HG03139 (cell line): ENCODE measurements around the gene METTL4.

Experiments used
- ATAC-seq: cut with Tn5 transposase; IDR thresholded peaks from one replicate; pipeline ENCODE4 v1.9.1; 2021; ENCODE audit not compliant: unreplicated experiment

The METTL4 gene, protein sequence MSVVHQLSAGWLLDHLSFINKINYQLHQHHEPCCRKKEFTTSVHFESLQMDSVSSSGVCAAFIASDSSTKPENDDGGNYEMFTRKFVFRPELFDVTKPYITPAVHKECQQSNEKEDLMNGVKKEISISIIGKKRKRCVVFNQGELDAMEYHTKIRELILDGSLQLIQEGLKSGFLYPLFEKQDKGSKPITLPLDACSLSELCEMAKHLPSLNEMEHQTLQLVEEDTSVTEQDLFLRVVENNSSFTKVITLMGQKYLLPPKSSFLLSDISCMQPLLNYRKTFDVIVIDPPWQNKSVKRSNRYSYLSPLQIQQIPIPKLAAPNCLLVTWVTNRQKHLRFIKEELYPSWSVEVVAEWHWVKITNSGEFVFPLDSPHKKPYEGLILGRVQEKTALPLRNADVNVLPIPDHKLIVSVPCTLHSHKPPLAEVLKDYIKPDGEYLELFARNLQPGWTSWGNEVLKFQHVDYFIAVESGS

DNA sequence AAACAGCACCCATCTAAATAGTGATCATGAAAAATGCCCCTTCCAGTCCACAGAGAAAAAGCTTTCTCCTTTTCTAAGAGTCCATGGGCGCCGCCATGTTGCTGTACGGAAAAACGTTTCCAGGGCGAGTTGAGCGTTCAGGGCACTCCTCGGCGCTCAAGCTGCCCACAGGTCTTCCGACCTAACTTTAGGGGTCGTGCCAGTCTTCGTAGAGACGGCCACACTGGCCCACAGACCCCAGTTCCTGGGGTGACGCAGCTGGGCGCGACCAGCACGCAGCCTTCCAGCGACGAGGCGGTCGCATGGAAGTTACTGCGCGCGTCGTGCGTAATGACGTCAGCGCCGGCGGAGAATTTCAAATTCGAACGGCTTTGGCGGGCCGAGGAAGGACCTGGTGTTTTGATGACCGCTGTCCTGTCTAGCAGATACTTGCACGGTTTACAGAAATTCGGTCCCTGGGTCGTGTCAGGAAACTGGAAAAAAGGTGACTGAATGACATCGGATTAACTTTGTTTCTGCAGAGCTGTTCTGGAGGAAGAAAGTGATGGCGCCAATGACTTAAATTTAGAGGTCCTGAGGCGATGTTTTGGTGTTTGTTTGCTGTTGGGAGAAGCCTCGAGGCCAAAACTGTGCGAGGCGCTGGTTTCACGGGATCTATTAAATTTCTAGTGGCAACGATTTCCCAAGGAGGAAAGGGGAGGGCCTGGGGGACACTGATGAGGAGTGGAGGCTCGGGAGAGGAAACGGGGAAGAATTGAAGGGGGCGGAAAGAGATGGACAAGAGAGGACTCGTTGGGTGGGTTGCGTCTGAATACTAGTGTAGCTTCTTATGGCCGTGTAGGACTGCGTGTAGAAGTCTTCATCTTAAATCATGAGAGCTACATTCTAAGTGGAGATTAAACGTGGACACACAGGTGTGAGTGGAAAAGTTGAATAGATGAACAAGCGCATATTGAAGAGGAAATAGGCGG, at the start of gene METTL4, which contains the start of gene NDC80:
Gene METTL4, minus strand, starts transcription at position 306 of the 971 bp plus-strand sequence. CDS start 4,289 bp downstream, outside the sequence.
Gene NDC80, plus strand, starts transcription at position 358 of the 971 bp plus-strand sequence. CDS start 1,429 bp downstream, outside the sequence.
- ATAC-seq: peak; percentile 75

DNA sequence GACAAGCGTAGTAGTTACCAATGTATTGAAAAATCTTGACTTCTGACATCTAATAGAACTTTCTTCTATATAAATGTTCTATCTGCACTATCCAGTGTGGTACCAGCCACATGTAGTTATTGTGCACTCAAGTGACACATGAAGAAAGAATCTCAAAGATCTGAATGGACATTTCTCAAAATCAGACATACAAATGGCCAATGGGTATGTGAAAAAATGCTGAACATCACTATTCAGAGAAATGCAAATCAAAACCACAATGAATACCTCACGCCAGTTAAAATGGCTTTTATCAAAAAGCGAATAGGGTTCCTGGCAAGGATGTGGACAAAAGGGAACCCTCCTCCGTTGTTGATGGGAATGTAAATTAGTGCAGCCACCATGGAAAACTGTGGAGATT, 46.7 kb upstream of the METTL4 start:
- ATAC-seq: no peak

- no peak for ATAC-seq
These were observed 46.2 kb upstream of the METTL4 start for GRCh38 chr18:2617401-2617998.

DNA sequence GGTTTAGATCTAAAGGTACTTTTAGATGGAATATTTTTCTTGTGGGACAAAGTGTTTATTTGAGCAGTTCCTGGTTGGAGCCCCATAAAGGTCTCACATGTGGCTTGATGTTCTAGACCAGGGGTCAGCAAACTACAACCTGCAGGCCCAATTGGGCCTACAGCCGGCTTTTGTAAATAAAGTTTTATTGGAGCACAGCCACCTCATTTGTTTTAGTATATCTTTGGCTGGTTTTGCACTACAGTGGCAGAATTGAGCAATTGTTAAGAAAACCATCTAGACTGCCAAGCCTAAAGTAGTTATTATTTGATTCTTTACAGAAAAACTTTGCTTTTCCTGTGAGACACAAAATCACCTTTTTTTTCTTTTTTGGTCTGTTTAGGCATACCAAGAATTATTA, 41.7 kb upstream of the METTL4 start:
- ATAC-seq: no peak

GRCh38 chr18:2610549-2610948, 39.2 kb upstream of the METTL4 start:
- ATAC-seq: no peak

DNA sequence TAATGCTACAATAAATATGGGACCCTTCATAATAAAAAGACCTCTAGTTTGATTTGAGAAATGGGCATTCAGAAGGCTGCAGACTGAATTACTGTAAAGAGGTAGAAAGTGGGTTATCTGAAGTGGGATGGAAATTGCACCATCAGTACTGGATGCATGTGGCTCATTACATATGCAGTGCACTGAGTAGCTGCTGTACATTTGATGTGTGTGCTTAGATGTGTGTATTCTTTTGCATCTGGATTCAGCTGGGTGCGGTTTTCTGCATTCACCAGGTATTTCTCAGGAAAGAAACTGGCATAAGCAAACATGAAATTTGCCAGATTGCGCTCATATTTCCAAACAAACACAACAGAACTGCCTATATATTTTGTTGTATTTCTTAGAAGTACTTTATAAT, 38.3 kb upstream of the METTL4 start:
- ATAC-seq: no peak

DNA sequence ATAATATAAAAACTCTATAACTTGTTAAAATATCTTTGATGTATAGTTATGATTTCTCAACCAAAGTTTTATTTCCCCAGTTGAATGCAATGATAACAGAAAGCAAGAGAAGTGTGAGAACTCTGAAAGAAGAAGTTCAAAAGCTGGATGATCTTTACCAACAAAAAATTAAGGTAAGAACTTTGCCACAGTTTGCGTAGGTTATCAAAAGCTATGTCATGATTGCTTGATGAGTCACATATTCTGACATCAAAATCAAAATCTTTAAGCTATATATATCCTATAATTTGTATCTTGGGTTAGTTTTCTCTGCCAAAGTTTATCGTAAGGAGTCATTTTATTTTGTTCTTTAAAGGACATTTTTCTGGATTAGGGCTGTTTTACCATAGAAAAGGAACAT, 35.0 kb upstream of the METTL4 start:
- no peak for ATAC-seq

DNA sequence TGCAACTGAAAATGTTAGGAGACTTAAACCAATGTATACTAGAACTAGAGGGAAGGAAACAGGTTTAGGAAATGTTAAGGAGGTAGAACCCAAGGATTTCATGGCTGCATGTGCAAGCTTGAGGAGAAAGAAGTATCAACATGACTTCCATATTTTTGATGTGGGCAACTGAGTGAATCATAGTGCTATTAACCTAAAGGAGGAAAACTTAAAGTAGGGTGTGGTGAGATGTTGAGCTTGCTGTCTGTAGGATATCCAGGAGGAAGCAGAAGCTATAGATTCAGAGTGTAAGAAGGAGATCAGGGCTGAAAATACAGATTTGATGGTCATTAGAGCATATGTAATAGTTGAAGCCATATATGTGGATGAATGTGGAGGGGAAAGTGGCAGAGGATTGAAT, 31.5 kb upstream of the METTL4 start:
- no peak for ATAC-seq

DNA sequence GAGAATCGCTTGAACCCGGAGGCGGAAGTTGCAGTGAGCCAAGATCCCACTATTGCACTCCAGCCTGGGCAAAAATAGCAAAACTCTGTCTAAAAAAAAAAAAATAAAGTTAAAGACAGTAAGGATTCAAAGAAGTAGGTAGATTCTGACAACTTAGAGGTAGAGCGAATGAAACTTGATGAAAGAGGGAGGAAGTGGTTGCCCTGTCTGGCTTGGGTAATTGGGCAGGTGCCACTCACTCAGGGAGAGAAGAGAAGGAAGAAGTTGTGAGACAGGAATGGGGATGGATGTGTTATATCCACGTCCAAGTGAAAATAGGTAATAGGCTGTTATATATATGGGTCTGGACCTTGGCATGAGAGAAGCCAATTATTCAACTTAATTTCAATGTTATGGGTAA, 26.3 kb upstream of the METTL4 start:
- ATAC-seq: no peak

GRCh38 chr18:2590303-2590702, 19.0 kb upstream of the METTL4 start:
- ATAC-seq: no peak

DNA sequence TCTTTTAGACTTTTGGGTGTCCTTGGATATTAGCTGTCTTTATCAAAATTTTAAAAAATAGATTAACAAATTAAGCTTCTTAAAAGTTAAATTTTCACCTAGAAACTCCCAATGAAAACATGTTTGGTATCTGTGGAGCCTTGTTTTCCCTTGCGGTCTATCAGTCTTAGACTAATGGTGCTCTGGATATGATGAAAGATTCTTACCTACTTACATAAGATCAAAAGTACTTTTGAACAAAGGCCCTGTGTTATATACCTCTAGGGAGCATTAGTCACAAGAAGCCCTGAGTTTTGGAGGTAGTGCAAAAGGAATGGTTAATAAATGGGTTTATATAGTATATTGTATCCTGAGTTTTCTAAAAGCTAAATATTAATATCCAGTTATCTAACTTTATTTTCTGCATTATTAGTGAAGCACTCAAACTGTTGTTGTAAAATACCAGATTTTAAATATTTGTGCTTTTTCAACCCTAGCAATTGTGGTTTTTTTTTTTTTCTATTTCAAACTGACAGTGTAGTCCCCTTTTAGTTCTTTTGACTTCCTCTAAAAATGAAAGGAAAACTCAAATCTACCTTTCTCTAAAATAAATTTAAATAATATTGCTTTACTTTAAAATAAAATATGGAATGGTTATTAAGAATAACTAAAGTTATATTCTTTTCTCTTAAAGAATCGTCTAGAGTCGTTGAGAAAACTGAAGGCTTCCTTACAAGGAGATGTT, 18.2 kb upstream of the METTL4 start:
- ATAC-seq: no peak

DNA sequence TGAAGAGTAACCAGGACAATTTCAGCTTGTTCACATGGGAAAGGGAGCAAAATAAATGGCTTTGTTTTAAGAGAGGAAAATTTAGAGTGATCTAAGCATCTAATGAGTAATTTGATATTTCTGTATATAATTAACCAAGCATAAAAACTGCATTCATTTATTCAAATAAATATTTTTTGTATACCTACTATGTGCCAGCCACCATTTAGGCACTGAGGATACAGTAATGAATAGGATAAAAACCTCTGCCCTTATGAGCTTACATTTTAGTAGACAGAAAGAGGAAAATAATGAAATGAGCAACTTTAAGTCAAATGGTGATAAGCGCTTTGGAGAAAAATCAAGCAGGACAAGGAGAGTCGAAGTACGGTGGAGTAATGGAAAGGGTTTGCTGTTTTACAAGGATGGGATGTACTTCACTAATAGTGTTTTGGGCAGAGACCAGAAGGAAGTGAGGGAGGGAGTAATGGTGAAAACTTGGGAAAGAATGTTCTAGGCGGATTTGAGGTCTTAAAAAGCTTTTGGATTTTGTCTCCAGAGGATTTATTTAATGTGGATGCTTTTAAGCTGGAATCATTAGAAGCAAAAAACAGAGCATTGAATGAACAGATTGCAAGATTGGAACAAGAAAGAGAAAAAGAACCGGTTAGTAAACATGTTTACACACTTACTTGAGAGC, 17.5 kb upstream of the METTL4 start:
- no peak for ATAC-seq

DNA sequence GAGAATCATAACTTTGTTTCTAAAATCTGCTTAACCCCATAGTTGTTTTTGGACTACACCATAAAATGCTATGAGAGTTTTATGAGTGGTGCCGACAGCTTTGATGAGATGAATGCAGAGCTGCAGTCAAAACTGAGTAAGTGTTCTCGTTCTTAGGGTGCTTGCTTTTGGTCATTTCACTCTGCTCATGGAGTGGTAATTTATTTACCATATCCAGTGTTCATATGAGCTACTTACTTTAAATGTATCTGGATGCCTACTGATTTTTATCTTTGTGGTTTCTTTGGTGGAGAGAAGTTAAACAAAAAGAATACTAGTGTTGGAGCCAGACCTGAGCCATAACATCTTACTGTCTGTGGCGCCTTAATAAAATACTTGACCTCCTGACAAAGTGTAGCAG, 16.5 kb upstream of the METTL4 start:
- no peak for ATAC-seq

- ATAC-seq: no peak
These were observed 2.1 kb upstream of the METTL4 start for GRCh38 chr18:2573408-2573807.

GRCh38 chr18:2572892-2573291, 1.6 kb upstream of the METTL4 start:
- ATAC-seq: no peak

- no peak for ATAC-seq
These were observed 865 bp upstream of the METTL4 start for GRCh38 chr18:2572171-2572569.

DNA sequence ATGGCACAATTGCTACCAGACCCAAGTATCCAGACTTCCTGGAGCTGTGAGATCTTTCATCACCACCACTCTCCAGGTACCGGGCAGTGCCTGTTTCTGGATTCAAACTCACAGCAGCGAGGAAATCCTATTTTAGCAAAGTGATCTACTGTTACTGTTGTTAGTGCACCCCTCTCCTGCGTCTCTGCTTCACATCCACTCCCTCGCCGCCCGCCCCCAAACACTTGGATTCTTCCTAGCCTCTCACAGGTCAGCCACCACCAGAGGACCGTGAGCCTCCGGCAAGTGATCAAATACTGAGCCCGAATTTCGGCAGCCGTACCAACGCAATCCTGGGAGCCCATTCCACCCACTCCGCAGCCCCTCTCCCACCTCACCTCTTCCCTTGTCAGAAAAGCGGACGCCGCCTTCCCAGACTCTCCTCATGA, 519 bp downstream of the METTL4 start:
- ATAC-seq: peak; percentile 41

DNA sequence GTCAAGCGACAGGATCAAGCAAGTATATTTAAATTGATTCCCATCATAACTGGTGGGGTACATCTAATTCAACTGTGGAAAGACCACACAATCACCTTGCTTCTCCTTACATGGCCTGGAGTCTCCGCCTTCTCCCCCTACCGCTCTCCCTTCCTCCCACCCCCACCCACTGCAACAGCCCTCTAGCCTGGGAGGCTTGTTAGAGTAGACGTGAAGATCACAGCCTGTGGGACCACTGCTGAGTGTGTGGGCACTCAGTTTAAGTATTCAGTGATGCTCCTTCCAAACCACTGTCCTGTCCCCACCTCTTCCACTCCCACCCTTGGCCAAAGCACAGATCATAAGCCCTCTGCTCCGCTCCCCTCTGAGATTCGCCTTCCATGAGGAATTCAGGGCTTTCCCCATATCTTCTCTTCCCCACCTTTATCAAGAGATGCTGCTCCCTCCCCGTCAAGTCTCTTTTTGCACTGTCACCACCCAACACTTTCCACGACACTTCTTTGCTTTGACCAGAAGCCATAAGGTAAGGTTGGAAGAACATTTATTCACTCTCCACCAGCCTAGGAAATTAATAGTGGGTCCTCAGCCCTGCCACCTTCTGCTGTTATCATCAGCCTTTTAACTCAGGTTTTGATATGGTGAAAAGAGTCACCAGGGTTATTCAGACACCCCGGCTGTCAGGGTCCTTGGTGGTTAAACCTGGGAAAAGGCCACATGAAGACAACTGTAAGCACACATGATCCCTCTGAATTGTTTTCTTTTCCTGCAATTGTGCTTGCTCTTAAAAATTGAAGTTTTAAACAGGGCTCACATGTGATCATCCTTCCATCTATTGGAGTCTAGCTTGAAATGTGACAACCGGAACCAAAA, 1.7 kb downstream of the METTL4 start:
- no peak for ATAC-seq

DNA sequence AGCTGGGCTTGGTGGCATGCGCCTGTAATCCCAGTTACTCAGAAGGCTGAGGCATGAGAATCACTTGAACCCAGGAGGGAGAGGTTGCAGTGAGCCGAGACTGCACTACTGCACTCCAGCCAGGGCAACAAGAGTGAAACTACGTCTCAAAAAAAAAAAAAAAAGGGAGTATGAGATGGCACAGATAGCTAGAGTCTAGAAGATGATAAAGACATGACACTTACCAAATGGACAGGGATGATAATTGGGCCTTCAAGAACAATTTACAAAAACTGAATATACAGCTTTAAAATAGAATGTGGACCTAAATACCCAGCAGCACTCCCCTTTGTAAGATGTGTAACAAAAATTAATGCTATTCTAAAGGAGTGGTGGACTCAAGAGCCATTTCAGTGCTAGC, 2.7 kb downstream of the METTL4 start:
- ATAC-seq: no peak
